Endothelial cell (in vitro differentiated cells): Measurements from ENCODE around the gene TTC36. TPM values are rescaled to one million over a fixed set of nuclear protein-coding genes. Genes with fewer than 3 reads are reported as not detected.

Source experiments
- DNase-seq: peaks from one replicate; pipeline ENCODE4 v3.0.0; 2021; ENCODE audit warnings: low spot score
- H3K27ac Mint-ChIP-seq: one replicate; pipeline ENCODE4 v1.8.0; 2021; ENCODE audit warnings: mixed read lengths, inconsistent platforms; ENCODE audit not compliant: unreplicated experiment
- H3K27me3 Mint-ChIP-seq: one replicate; pipeline ENCODE4 v1.8.0; 2021; ENCODE audit warnings: mild to moderate bottlenecking, moderate library complexity, mixed read lengths, inconsistent platforms; ENCODE audit not compliant: unreplicated experiment
- H3K36me3 Mint-ChIP-seq: one replicate; pipeline ENCODE4 v1.8.0; 2021; ENCODE audit warnings: mild to moderate bottlenecking, low read depth, mixed read lengths, inconsistent platforms; ENCODE audit not compliant: unreplicated experiment
- H3K4me1 Mint-ChIP-seq: one replicate; pipeline ENCODE4 v1.8.0; 2021; ENCODE audit warnings: mild to moderate bottlenecking, mixed read lengths, inconsistent platforms; ENCODE audit not compliant: unreplicated experiment
- H3K4me3 Mint-ChIP-seq: one replicate; pipeline ENCODE4 v1.8.0; 2021; ENCODE audit warnings: mild to moderate bottlenecking, mixed read lengths, inconsistent platforms; ENCODE audit not compliant: unreplicated experiment
- H3K9me3 Mint-ChIP-seq: one replicate; pipeline ENCODE4 v1.8.0; 2021; ENCODE audit warnings: mixed read lengths, inconsistent platforms; ENCODE audit not compliant: unreplicated experiment
- total RNA-seq: library from RNA; stranded (reverse); fragmentation: NEBNext Ultra II Directional; extraction: Animal tissue kit (Norgen Biotek cat#: 25700); gene quantifications from one replicate; pipeline ENCODE4 v1.2.1, GENCODE V29; 2021; ENCODE audit not compliant: unreplicated experiment
- TF ChIP-seq, protein P1 (sequence below): fragments of 200-600 bp; sonication (generic); IDR thresholded peaks from one replicate; pipeline ENCODE4 v1.5.0; 2021; ENCODE audit warnings: antibody characterized with exemption; ENCODE audit not compliant: unreplicated experiment

TTC36 gene
- total RNA-seq, 1 donor from 2014 or later = 0.56 TPM

DNA sequence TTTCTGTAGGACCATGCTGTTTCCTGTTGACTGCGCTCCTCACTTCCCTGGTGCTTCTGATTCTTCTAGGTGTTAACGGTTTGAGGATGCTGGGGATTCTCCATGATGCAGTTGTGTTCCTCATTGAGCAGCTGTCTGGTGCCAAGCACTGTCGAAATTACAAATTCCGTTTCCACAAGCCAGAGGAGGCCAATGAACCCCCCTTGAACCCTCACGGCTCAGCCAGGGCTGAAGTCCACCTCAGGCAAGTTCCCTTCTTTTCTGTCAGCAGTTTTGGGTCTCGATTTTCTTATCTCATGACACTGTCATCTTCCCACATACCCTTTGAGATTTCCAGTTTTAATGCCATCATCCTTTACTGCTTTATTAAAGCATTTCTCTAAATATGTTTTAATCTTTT lies 7.7 kb upstream of the TTC36 start:
- H3K36me3 Mint-ChIP-seq = peaks cover 63% of the 10 kb centered on the region
- DNase-seq = no peak
- no peaks in the 10 kb centered on the region for H3K4me1 Mint-ChIP-seq
- TF ChIP-seq, protein P1, sequence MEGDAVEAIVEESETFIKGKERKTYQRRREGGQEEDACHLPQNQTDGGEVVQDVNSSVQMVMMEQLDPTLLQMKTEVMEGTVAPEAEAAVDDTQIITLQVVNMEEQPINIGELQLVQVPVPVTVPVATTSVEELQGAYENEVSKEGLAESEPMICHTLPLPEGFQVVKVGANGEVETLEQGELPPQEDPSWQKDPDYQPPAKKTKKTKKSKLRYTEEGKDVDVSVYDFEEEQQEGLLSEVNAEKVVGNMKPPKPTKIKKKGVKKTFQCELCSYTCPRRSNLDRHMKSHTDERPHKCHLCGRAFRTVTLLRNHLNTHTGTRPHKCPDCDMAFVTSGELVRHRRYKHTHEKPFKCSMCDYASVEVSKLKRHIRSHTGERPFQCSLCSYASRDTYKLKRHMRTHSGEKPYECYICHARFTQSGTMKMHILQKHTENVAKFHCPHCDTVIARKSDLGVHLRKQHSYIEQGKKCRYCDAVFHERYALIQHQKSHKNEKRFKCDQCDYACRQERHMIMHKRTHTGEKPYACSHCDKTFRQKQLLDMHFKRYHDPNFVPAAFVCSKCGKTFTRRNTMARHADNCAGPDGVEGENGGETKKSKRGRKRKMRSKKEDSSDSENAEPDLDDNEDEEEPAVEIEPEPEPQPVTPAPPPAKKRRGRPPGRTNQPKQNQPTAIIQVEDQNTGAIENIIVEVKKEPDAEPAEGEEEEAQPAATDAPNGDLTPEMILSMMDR = no peak
- no peak overlapping the region for H3K27ac Mint-ChIP-seq
- no peaks in the 10 kb centered on the region for H3K9me3 Mint-ChIP-seq
- peaks cover 2% of the 10 kb centered on the region for H3K27me3 Mint-ChIP-seq
- H3K4me3 Mint-ChIP-seq = no peak overlapping the region

DNA sequence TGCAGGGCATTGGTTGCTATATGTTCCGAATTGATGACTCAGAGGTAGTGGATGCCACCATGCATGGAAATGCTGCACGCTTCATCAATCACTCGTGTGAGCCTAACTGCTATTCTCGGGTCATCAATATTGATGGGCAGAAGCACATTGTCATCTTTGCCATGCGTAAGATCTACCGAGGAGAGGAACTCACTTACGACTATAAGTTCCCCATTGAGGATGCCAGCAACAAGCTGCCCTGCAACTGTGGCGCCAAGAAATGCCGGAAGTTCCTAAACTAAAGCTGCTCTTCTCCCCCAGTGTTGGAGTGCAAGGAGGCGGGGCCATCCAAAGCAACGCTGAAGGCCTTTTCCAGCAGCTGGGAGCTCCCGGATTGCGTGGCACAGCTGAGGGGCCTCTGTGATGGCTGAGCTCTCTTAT lies 5.4 kb upstream of the TTC36 start:
- Mint-ChIP-seq H3K27ac (no peak overlapping the region), H3K36me3 (peaks cover 47% of the 10 kb centered on the region), H3K27me3 (no peaks in the 10 kb centered on the region), H3K4me1 (no peaks in the 10 kb centered on the region), H3K9me3 (no peaks in the 10 kb centered on the region), H3K4me3 (no peak overlapping the region)
- no peak for DNase-seq
- TF ChIP-seq, protein P1 = no peak

DNA sequence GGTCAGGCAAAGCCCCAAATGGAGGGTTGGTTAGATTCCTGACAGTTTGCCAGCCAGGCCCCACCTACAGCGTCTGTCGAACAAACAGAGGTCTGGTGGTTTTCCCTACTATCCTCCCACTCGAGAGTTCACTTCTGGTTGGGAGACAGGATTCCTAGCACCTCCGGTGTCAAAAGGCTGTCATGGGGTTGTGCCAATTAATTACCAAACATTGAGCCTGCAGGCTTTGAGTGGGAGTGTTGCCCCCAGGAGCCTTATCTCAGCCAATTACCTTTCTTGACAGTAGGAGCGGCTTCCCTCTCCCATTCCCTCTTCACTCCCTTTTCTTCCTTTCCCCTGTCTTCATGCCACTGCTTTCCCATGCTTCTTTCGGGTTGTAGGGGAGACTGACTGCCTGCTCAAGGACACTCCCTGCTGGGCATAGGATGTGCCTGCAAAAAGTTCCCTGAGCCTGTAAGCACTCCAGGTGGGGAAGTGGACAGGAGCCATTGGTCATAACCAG lies 4.7 kb upstream of the TTC36 start:
- DNase-seq = peak; percentile 32
- no peak overlapping the region for H3K27ac Mint-ChIP-seq

DNA sequence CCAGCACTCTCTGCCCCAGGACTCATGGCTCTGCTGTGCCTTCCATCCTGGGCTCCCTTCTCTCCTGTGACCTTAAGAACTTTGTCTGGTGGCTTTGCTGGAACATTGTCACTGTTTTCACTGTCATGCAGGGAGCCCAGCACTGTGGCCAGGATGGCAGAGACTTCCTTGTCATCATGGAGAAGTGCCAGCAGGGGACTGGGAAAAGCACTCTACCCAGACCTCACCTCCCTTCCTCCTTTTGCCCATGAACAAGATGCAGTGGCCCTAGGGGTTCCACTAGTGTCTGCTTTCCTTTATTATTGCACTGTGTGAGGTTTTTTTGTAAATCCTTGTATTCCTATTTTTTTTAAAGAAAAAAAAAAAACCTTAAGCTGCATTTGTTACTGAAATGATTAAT lies 2.9 kb upstream of the TTC36 start:
- TF ChIP-seq, protein P1 = no peak
- H3K4me3 Mint-ChIP-seq = peak overlapping the region; percentile 49
- H3K27ac Mint-ChIP-seq = no peak overlapping the region
- H3K36me3 Mint-ChIP-seq = peaks cover 37% of the 10 kb centered on the region
- peaks cover 15% of the 10 kb centered on the region for H3K27me3 Mint-ChIP-seq
- no peak for DNase-seq
- H3K4me1 Mint-ChIP-seq = peaks cover 4% of the 10 kb centered on the region
- no peaks in the 10 kb centered on the region for H3K9me3 Mint-ChIP-seq

More for the DNA sequence above, 4.7 kb upstream of the TTC36 start:
- H3K36me3 Mint-ChIP-seq = peaks cover 46% of the 10 kb centered on the region
- peaks cover 4% of the 10 kb centered on the region for H3K27me3 Mint-ChIP-seq
- H3K4me1 Mint-ChIP-seq = no peaks in the 10 kb centered on the region
- H3K4me3 Mint-ChIP-seq = peak overlapping the region; percentile 26
- TF ChIP-seq, protein P1 = no peak
- H3K9me3 Mint-ChIP-seq = no peaks in the 10 kb centered on the region

DNA sequence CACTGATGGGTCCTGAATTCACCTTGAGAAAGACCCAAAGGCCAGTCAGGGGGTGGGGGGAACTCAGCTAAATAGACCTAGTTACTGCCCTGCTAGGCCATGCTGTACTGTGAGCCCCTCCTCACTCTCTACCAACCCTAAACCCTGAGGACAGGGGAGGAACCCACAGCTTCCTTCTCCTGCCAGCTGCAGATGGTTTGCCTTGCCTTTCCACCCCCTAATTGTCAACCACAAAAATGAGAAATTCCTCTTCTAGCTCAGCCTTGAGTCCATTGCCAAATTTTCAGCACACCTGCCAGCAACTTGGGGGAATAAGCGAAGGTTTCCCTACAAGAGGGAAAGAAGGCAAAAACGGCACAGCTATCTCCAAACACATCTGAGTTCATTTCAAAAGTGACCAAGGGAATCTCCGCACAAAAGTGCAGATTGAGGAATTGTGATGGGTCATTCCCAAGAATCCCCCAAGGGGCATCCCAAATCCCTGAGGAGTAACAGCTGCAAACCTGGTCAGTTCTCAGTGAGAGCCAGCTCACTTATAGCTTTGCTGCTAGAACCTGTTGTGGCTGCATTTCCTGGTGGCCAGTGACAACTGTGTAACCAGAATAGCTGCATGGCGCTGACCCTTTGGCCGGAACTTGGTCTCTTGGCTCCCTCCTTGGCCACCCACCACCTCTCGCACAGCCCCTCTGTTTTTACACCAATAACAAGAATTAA lies 2.4 kb upstream of the TTC36 start:
- Mint-ChIP-seq H3K27me3 (peaks cover 15% of the 10 kb centered on the region), H3K4me3 (no peak overlapping the region), H3K27ac (no peak overlapping the region), H3K9me3 (no peaks in the 10 kb centered on the region), H3K36me3 (peaks cover 34% of the 10 kb centered on the region), H3K4me1 (peaks cover 7% of the 10 kb centered on the region)
- TF ChIP-seq, protein P1 = no peak
- DNase-seq = no peak
